K562 (cell line): ENCODE results near the gene TMED7. TPM values are rescaled to one million over a fixed set of nuclear protein-coding genes. Genes with fewer than 3 reads are reported as not detected.

Source experiments
- ATAC-seq: fragments of 200-7000 bp; cut with Tn5 transposase; 3 replicates; pipeline ENCODE4 v1.9.1; 2020; ENCODE audit warnings: moderate library complexity
- BruUV-seq: library from RNA; stranded (reverse); fragments of 400-500 nt; replicated peaks from 2 replicates; lab custom pipeline; 2021; lab: Mats Ljungman, UMichigan
- CTCF ChIA-PET: fragments of 300-600 bp; formaldehyde crosslinking; extraction: SDS; loops from one replicate; lab custom pipeline; 2021; ENCODE audit warnings: low intra/inter-chr PET ratio; lab: Yijun Ruan, JAX
- POLR2A ChIA-PET: fragments of 300-600, 350-650 bp; sonication (Branson Sonifier 250); formaldehyde crosslinking; extraction: SDS; loops from one replicate; lab custom pipeline; 2021; ENCODE audit warnings: antibody characterized with exemption, inconsistent platforms; lab: Yijun Ruan, JAX
- DNase-seq, 4 experiments: peaks; one replicate each; pipeline versions ENCODE4 v3.0.0 to v3.0.0-alpha.2; 2011 to 2018; ENCODE audit warnings: low spot score in 3 of 4, mixed read lengths in 3 of 4; ENCODE audit errors: extremely low read depth in 1 of 4
- FAIRE-seq: peaks from 2 replicates; lab custom pipeline; 2011; peaks lifted over from hg19 to GRCh38; lab: Jason Lieb, UNC
- H2AFZ ChIP-seq: 2 replicates; pipeline ENCODE4 v1.6.0; 2011; ENCODE audit warnings: low read depth, low read length, control low read depth, inconsistent platforms
- H3K27ac ChIP-seq: fragments of 200-600 bp; 3 replicates; pipeline ENCODE4 v1.8.0; 2011; ENCODE audit warnings: low read depth, mild to moderate bottlenecking, control low read depth, inconsistent platforms, low read length, moderate library complexity, mixed read lengths; ENCODE audit errors: extremely low read depth
- H3K27me3 ChIP-seq, 2 experiments: fragments of 300-600 bp in 1 of 2; 2 replicates in 1 of 2; 3 replicates in 1 of 2; pipeline versions ENCODE4 v1.6.0 to v1.8.0; 2011; ENCODE audit warnings: inconsistent platforms in 2 of 2, low read length in 2 of 2, mild to moderate bottlenecking in 1 of 2, mixed read lengths in 1 of 2, moderate library complexity in 1 of 2; ENCODE audit not compliant: control insufficient read depth in 2 of 2, insufficient read depth in 2 of 2
- H3K36me3 ChIP-seq: fragments of 300-600 bp; 3 replicates; pipeline ENCODE4 v1.8.0; 2011; ENCODE audit warnings: mild to moderate bottlenecking, low read length, inconsistent platforms; ENCODE audit not compliant: control insufficient read depth, insufficient read depth
- H3K4me1 ChIP-seq, 2 experiments: fragments of 200-600 bp in 1 of 2; replicated peaks in 1 of 2; 2 replicates in 1 of 2; 3 replicates in 1 of 2; pipeline versions ENCODE4 v1.5.1 to v1.8.0; 2011; ENCODE audit warnings: inconsistent platforms in 2 of 2, low read length in 2 of 2, mild to moderate bottlenecking in 1 of 2, mixed read lengths in 1 of 2, moderate library complexity in 1 of 2; ENCODE audit not compliant: control insufficient read depth in 2 of 2, insufficient read depth in 2 of 2
- H3K4me2 ChIP-seq: 2 replicates; pipeline ENCODE4 v1.6.1; 2011; ENCODE audit warnings: low read length, control low read depth, inconsistent platforms, mixed read lengths; ENCODE audit not compliant: insufficient read depth
- H3K4me3 ChIP-seq: fragments of 200-600 bp; sonication (generic), shearing (Covaris generic); 2 replicates; pipeline ENCODE4 v1.5.1; 2016; ENCODE audit warnings: control low read depth, inconsistent platforms
- H3K79me2 ChIP-seq: fragments of 200-600 bp; 3 replicates; pipeline ENCODE4 v1.8.0; 2011; ENCODE audit warnings: low read length, inconsistent platforms; ENCODE audit not compliant: control insufficient read depth, insufficient read depth
- H3K9ac ChIP-seq, 2 experiments: 2 replicates each; pipeline versions ENCODE4 v1.6.0 to v1.6.1; 2011; ENCODE audit warnings: low read depth in 2 of 2, low read length in 2 of 2, control low read depth in 1 of 2, inconsistent platforms in 1 of 2, mild to moderate bottlenecking in 1 of 2, mixed read lengths in 1 of 2; ENCODE audit not compliant: insufficient read depth in 1 of 2
- H3K9me1 ChIP-seq: one replicate; pipeline ENCODE4 v1.6.0; 2011; ENCODE audit warnings: inconsistent platforms, mild to moderate bottlenecking, low read length, moderate library complexity; ENCODE audit not compliant: control insufficient read depth, insufficient read depth
- H3K9me3 ChIP-seq: replicated peaks from 2 replicates; pipeline ENCODE4 v1.5.1; 2011; ENCODE audit warnings: low read depth, low read length, inconsistent platforms; ENCODE audit not compliant: control insufficient read depth, insufficient read depth
- H4K20me1 ChIP-seq: replicated peaks from 2 replicates; pipeline ENCODE4 v1.6.1; 2011; ENCODE audit warnings: low read length, inconsistent platforms, mixed read lengths; ENCODE audit not compliant: control insufficient read depth, insufficient read depth
- BHLHE40 ChIP-seq: IDR thresholded peaks from 2 replicates; pipeline ENCODE4 v1.6.1; 2011; ENCODE audit warnings: low read length, improper control_type of control experiment
- HNRNPH1 ChIP-seq: fragments of 200-400 bp; formaldehyde crosslinking; optimal IDR thresholded peaks from 2 replicates; pipeline ENCODE3; 2017; ENCODE audit warnings: low read depth, mild to moderate bottlenecking, low read length, moderate library complexity
- KAT2B ChIP-seq: IDR thresholded peaks from one replicate; pipeline ENCODE4 v1.6.1; 2012; ENCODE audit warnings: low read depth, mild to moderate bottlenecking, control low read depth, inconsistent platforms, low read length, moderate library complexity
- NBN ChIP-seq: fragments of 450-650 bp; IDR thresholded peaks from 2 replicates; pipeline ENCODE4 v1.6.1; 2016; ENCODE audit warnings: low read depth, mild to moderate bottlenecking
- NONO ChIP-seq, 2 experiments: fragments of 200-400 bp in 1 of 2; fragments of 450-650 bp in 1 of 2; formaldehyde crosslinking in 1 of 2; IDR thresholded peaks; 2 replicates each; pipeline ENCODE4 v1.6.1; 2017; ENCODE audit warnings: low read depth in 2 of 2, mild to moderate bottlenecking in 2 of 2, moderate library complexity in 2 of 2, low read length in 1 of 2
- SREBF2 ChIP-seq: sonication (generic); formaldehyde crosslinking; IDR thresholded peaks from 2 replicates; pipeline ENCODE4 v1.4.0; 2020; ENCODE audit warnings: mild to moderate bottlenecking, missing genetic modification reagents
- SRF ChIP-seq, 2 experiments: fragments of 250-450, 450-650 bp in 1 of 2; sonication (Bioruptor Pico) in 1 of 2; sonication (generic) in 1 of 2; formaldehyde crosslinking; IDR thresholded peaks; 2 replicates each; pipeline versions ENCODE4 v1.5.0 to v1.5.1; 2020 to 2022; ENCODE audit warnings: mild to moderate bottlenecking in 1 of 2, missing genetic modification reagents in 1 of 2
- STAT5B ChIP-seq: fragments of 250-450 bp; sonication (Bioruptor Pico); IDR thresholded peaks from 2 replicates; pipeline ENCODE4 v1.8.0; 2021; ENCODE audit warnings: mild to moderate bottlenecking, inconsistent platforms
- TCF7L2 ChIP-seq: fragments of 150-350 bp; IDR thresholded peaks from 2 replicates; pipeline ENCODE4 v1.6.1; 2016; ENCODE audit warnings: low read depth, mild to moderate bottlenecking, low read length, moderate library complexity
- XRCC5 ChIP-seq: fragments of 200-400 bp; formaldehyde crosslinking; IDR thresholded peaks from 2 replicates; pipeline ENCODE4 v1.6.1; 2017; ENCODE audit warnings: low read depth, mild to moderate bottlenecking, low read length
- ZNF143 ChIP-seq: sonication (generic); formaldehyde crosslinking; IDR thresholded peaks from 2 replicates; pipeline ENCODE4 v1.9.0; 2022; ENCODE audit warnings: mild to moderate bottlenecking, missing genetic modification reagents
- ZNF24 ChIP-seq: fragments of 450-650 bp; IDR thresholded peaks from 2 replicates; pipeline ENCODE4 v1.6.1; 2016
- ZNF316 ChIP-seq: fragments of 450-650 bp; IDR thresholded peaks from 2 replicates; pipeline ENCODE4 v1.6.1; 2016
- ZNF583 ChIP-seq: fragments of 250-450 bp; sonication (Bioruptor Pico); IDR thresholded peaks from 2 replicates; pipeline ENCODE4 v1.4.0; 2020
- ZNF695 ChIP-seq: fragments of 450-650 bp; formaldehyde crosslinking; IDR thresholded peaks from 2 replicates; pipeline ENCODE4 v1.4.0; 2020; ENCODE audit warnings: mild to moderate bottlenecking, moderate library complexity
- WGBS: fragments of 100-300 bp; shearing (Covaris generic); methylation state at CpG from one replicate; pipeline ENCODE4 v1.1.6; 2016; ENCODE audit warnings: low coverage, mixed read lengths; ENCODE audit not compliant: insufficient coverage; ENCODE audit errors: missing lambda C conversion rate; 5-methylcytosine and 5-hydroxymethylcytosine counted together
- in situ Hi-C: fragments of 300-500 bp; cut with MboI; formaldehyde crosslinking; loops from 4 replicates; pipeline ENCODE4 v1.15.0; 2018; ENCODE audit warnings: inconsistent platforms, mixed read lengths
- intact Hi-C: fragments of 100-400 bp; cut with micrococcal nuclease; formaldehyde crosslinking; loops from 2 replicates; pipeline ENCODE4 v1.14.2; 2022
- polyA plus RNA-seq, 8 experiments: library from polyadenylated mRNA; depleted of rRNA in 4 of 8; stranded (reverse) in 5 of 8; unstranded in 3 of 8; fragments of >200 nt; fragmentation: Nextera tagmentation in 2 of 8; fragmentation: Illumina TruSeq in 1 of 8; extraction: Ambion mirVana in 2 of 8; extraction: Trizol in 1 of 8; gene quantifications; 2 replicates each; pipeline versions ENCODE4 v1.2.1 to v1.2.3, GENCODE V29; 2011 to 2014; ENCODE audit warnings: inconsistent platforms in 1 of 8, missing spikeins in 1 of 8
- total RNA-seq, 7 experiments: library from RNA; depleted of rRNA in 6 of 7; stranded (reverse); fragments of >200 nt in 6 of 7; fragmentation: Illumina TruSeq in 2 of 7; extraction: Trizol in 2 of 7; gene quantifications; 2 replicates each; pipeline versions ENCODE4 v1.2.1 to v1.2.3, GENCODE V29; 2011 to 2021; ENCODE audit warnings: low replicate concordance in 1 of 7
- TF ChIP-seq, protein P1 (sequence below): fragments of 250-450 bp; sonication (Bioruptor Pico); IDR thresholded peaks from 2 replicates; pipeline ENCODE4 v1.9.0; 2021; ENCODE audit warnings: mild to moderate bottlenecking, inconsistent platforms
- TF ChIP-seq, protein P2 (sequence below): fragments of 450-650 bp; IDR thresholded peaks from 2 replicates; pipeline ENCODE4 v1.7.0; 2016; ENCODE audit warnings: borderline replicate concordance
- TF ChIP-seq, protein P3 (sequence below), 2 experiments: fragments of 450-650 bp; conservative IDR thresholded peaks; 2 replicates each; pipeline ENCODE4 v1.6.1; 2017; ENCODE audit warnings: mild to moderate bottlenecking in 2 of 2, moderate library complexity in 2 of 2

Gene TMED7
- total and polyA plus RNA-seq, 9 of the 15 experiments (the other 6 are each of a cell fraction or from before 2014, with no cell fraction given): 15.9 to 93.4 (median 41.7) TPM

DNA sequence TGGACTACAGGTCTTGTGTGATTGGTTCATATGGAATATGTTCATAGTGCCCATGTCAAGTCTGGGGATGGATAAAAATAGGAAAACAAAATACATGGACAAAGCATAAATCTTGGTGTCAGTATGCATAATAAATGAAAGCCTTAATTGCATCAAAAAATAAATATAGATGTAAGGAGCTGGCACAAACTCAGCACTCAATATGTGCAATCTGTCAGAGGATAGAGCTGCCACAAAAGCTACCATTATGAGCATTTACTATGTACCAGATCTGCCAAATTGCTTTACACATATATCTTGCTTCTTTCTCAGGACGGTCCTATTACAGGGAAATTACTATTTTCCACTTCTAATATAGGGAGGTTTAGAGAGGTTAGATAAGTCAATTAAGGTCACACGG lies 18.2 kb upstream of the TMED7 start:
- H3K79me2 ChIP-seq: no peaks in the 10 kb centered on the region
- H3K36me3 ChIP-seq: no peaks in the 10 kb centered on the region
- BruUV-seq: no TSS peak
- no peaks in the 10 kb centered on the region for H3K9me3 ChIP-seq
- DNase-seq (no peak), ATAC-seq (no peak), FAIRE-seq (no peak)
- H3K27ac ChIP-seq: no peak overlapping the region
- no peaks in the 10 kb centered on the region for H3K9me1 ChIP-seq
- intact Hi-C loops: no loop called here
- in situ Hi-C loops: no loop called here
- CTCF ChIA-PET: no interaction called here
- TF ChIP-seq, protein P1, sequence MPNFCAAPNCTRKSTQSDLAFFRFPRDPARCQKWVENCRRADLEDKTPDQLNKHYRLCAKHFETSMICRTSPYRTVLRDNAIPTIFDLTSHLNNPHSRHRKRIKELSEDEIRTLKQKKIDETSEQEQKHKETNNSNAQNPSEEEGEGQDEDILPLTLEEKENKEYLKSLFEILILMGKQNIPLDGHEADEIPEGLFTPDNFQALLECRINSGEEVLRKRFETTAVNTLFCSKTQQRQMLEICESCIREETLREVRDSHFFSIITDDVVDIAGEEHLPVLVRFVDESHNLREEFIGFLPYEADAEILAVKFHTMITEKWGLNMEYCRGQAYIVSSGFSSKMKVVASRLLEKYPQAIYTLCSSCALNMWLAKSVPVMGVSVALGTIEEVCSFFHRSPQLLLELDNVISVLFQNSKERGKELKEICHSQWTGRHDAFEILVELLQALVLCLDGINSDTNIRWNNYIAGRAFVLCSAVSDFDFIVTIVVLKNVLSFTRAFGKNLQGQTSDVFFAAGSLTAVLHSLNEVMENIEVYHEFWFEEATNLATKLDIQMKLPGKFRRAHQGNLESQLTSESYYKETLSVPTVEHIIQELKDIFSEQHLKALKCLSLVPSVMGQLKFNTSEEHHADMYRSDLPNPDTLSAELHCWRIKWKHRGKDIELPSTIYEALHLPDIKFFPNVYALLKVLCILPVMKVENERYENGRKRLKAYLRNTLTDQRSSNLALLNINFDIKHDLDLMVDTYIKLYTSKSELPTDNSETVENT (CRISPR knock-in tag): no peak
- TF ChIP-seq KAT2B: no peak
- TF ChIP-seq, protein P2, sequence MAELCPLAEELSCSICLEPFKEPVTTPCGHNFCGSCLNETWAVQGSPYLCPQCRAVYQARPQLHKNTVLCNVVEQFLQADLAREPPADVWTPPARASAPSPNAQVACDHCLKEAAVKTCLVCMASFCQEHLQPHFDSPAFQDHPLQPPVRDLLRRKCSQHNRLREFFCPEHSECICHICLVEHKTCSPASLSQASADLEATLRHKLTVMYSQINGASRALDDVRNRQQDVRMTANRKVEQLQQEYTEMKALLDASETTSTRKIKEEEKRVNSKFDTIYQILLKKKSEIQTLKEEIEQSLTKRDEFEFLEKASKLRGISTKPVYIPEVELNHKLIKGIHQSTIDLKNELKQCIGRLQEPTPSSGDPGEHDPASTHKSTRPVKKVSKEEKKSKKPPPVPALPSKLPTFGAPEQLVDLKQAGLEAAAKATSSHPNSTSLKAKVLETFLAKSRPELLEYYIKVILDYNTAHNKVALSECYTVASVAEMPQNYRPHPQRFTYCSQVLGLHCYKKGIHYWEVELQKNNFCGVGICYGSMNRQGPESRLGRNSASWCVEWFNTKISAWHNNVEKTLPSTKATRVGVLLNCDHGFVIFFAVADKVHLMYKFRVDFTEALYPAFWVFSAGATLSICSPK: no peak
- no peak for TF ChIP-seq SRF (CRISPR knock-in tag; IDR thresholded peaks at IDR 0.05)
- no peak for TF ChIP-seq ZNF695 (CRISPR knock-in tag)
- TF ChIP-seq STAT5B (CRISPR knock-in tag): no peak
- TF ChIP-seq NBN: no peak
- TF ChIP-seq HNRNPH1: no peak
- no peak for TF ChIP-seq ZNF24
- no peak for TF ChIP-seq ZNF143 (CRISPR knock-in tag)
- no peak for TF ChIP-seq BHLHE40
- TF ChIP-seq NONO (IDR thresholded peaks at IDR 0.05; ENCODE audit: low read depth in 2 of 2, low read length in 1 of 2): no peak
- TF ChIP-seq TCF7L2: no peak
- no peak for TF ChIP-seq SREBF2 (CRISPR knock-in tag)
- TF ChIP-seq ZNF316: no peak
- TF ChIP-seq ZNF583: no peak
- TF ChIP-seq, protein P3, sequence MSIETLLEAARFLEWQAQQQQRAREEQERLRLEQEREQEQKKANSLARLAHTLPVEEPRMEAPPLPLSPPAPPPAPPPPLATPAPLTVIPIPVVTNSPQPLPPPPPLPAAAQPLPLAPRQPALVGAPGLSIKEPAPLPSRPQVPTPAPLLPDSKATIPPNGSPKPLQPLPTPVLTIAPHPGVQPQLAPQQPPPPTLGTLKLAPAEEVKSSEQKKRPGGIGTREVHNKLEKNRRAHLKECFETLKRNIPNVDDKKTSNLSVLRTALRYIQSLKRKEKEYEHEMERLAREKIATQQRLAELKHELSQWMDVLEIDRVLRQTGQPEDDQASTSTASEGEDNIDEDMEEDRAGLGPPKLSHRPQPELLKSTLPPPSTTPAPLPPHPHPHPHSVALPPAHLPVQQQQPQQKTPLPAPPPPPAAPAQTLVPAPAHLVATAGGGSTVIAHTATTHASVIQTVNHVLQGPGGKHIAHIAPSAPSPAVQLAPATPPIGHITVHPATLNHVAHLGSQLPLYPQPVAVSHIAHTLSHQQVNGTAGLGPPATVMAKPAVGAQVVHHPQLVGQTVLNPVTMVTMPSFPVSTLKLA (conservative IDR thresholded peaks at IDR 0.05): no peak
- no peak for TF ChIP-seq XRCC5
- no peak overlapping the region for H3K4me2 ChIP-seq
- WGBS: 3% methylated on average over 2 of the region's 2 CpGs
- no peaks in the 10 kb centered on the region for H3K4me1 ChIP-seq
- H3K4me3 ChIP-seq: no peak overlapping the region
- H2AFZ ChIP-seq: no peak overlapping the region
- H3K9ac ChIP-seq: no peak overlapping the region
- H4K20me1 ChIP-seq: no peaks in the 10 kb centered on the region
- POLR2A ChIA-PET: no interaction called here
- H3K27me3 ChIP-seq: peaks cover 0 to 10% of the 10 kb centered on the region in 2 experiments; a peak in 2 of 5 replicates
